ENCODE data around the gene GRAMD2A.

The GRAMD2A gene

DNA sequence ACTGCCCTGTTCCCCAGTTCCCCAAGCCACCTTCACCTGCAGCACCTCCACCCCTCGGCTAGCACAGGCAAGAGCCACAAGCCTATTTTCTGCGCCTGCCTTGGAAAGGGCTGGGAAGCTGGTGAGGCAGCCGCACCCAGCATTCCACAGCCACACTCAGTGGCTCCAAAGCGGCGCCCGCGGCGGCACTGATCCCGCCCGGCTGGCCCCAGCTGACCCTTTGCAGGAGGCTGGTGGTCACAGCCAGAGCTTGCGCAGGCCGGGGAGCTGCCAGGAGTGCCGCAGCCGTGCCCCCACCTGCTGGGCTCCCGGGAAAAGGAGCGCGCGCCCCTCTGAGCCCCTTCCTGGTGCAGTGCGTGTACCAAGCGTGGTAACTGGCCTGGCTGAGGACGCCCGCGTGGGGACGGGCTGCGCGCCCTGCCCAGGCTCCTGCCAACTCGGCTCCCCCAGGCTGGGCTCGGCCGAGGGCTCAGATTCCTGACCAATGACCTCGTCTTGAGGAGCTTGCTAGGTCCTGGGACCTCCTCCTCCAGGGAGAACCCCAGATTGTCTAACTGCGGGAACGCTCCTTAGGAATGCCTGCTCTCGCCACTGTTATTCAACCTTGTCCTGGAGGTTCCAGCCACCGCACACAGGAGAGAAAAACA is 13.3 kb downstream of the GRAMD2A start:
- H3K4me2 ChIP-seq (ENCODE audit: low read length) = no peak overlapping the region
- H3K27me3 ChIP-seq (ENCODE audit: insufficient read depth, low read length) = no peaks in the 10 kb centered on the region; the same call in 1 of the 2 replicates
- H3K79me2 ChIP-seq (ENCODE audit: insufficient read depth, low read length) = no peaks in the 10 kb centered on the region
- no peak overlapping the region for H3K9ac ChIP-seq (ENCODE audit: low read length)
- H3K9me2 ChIP-seq (ENCODE audit: low read depth, low read length) = no peaks in the 10 kb centered on the region
- H3K4me3 ChIP-seq (ENCODE audit: low read depth, low read length, poor library complexity, severe bottlenecking) = no peak overlapping the region
- no peaks in the 10 kb centered on the region for H3F3A ChIP-seq (ENCODE audit: insufficient read depth, low read length)
- H2AFZ ChIP-seq (ENCODE audit: low read length) = no peak overlapping the region
- no peaks in the 10 kb centered on the region for H3K4me1 ChIP-seq (ENCODE audit: insufficient read depth, low read length, severe bottlenecking)
- TF ChIP-seq, protein P1, sequence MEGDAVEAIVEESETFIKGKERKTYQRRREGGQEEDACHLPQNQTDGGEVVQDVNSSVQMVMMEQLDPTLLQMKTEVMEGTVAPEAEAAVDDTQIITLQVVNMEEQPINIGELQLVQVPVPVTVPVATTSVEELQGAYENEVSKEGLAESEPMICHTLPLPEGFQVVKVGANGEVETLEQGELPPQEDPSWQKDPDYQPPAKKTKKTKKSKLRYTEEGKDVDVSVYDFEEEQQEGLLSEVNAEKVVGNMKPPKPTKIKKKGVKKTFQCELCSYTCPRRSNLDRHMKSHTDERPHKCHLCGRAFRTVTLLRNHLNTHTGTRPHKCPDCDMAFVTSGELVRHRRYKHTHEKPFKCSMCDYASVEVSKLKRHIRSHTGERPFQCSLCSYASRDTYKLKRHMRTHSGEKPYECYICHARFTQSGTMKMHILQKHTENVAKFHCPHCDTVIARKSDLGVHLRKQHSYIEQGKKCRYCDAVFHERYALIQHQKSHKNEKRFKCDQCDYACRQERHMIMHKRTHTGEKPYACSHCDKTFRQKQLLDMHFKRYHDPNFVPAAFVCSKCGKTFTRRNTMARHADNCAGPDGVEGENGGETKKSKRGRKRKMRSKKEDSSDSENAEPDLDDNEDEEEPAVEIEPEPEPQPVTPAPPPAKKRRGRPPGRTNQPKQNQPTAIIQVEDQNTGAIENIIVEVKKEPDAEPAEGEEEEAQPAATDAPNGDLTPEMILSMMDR (IDR thresholded peaks at IDR 0.05; ENCODE audit: low read length) = no peak
- TF ChIP-seq EZH2 (IDR thresholded peaks at IDR 0.05; ENCODE audit: borderline replicate concordance, low read length) = no peak
- no peaks in the 10 kb centered on the region for H3K36me3 ChIP-seq (ENCODE audit: insufficient read depth, low read length)
- no peaks in the 10 kb centered on the region for H4K20me1 ChIP-seq (ENCODE audit: insufficient read depth, low read length)
- no peak overlapping the region for H3K27ac ChIP-seq (ENCODE audit: low read depth, low read length, poor library complexity, severe bottlenecking)
- H3K9me3 ChIP-seq (ENCODE audit: low read length) = no peaks in the 10 kb centered on the region

DNA sequence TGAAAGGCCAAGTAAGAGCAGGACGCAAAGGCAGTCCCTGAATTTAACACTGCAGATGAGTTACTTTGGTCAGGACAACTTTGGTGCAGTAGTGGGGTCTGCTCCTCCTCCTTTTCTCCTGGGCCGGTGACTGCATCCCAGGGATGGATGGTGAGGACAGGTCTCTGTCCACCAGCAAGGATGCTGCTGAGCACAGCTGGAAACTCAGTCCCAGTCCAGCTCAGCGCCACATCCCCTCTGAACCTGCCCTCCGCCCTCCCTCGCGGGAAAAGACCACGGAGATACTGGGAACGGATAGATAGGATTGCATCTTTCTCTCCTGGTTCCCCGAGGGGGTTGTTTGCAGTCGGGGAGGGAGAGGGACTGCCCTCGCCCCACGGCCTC is 13.8 kb downstream of the GRAMD2A start:
- H3K9ac ChIP-seq (ENCODE audit: low read length) = no peak overlapping the region
- H3K9me3 ChIP-seq (ENCODE audit: low read length) = no peaks in the 10 kb centered on the region
- H3F3A ChIP-seq (ENCODE audit: insufficient read depth, low read length) = no peaks in the 10 kb centered on the region
- no peaks in the 10 kb centered on the region for H4K20me1 ChIP-seq (ENCODE audit: insufficient read depth, low read length)
- H3K4me2 ChIP-seq (ENCODE audit: low read length) = no peak overlapping the region
- H3K36me3 ChIP-seq (ENCODE audit: insufficient read depth, low read length) = no peaks in the 10 kb centered on the region
- no peak overlapping the region for H3K4me3 ChIP-seq (ENCODE audit: low read depth, low read length, poor library complexity, severe bottlenecking)
- no peaks in the 10 kb centered on the region for H3K4me1 ChIP-seq (ENCODE audit: insufficient read depth, low read length, severe bottlenecking)
- no peak overlapping the region for H2AFZ ChIP-seq (ENCODE audit: low read length)
- TF ChIP-seq, protein P1 (IDR thresholded peaks at IDR 0.05; ENCODE audit: low read length) = no peak
- TF ChIP-seq EZH2 (IDR thresholded peaks at IDR 0.05; ENCODE audit: borderline replicate concordance, low read length) = no peak
- no peaks in the 10 kb centered on the region; the same call in 1 of the 2 replicates for H3K27me3 ChIP-seq (ENCODE audit: insufficient read depth, low read length)
- no peaks in the 10 kb centered on the region for H3K79me2 ChIP-seq (ENCODE audit: insufficient read depth, low read length)
- no peak overlapping the region for H3K27ac ChIP-seq (ENCODE audit: low read depth, low read length, poor library complexity, severe bottlenecking)
- no peaks in the 10 kb centered on the region for H3K9me2 ChIP-seq (ENCODE audit: low read depth, low read length)

DNA sequence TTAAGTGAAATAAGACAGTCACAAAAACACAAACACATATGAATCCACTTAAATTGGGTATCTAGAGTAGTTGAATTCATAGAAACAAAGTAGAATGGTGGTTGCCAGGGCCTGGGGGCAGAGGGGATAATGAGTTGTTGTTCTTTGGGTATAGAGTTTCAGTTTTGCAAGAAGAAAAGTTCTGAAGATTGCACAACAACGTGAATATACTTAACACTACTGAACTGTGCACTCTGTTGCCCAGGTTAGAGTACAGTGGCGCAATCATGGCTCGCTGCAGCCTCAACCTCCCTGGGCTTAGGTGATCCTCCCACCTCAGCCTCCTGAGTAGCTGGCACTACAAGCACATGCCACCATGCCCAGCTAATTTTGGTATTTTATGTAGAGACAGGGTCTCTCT is 14.9 kb downstream of the GRAMD2A start:
- Histone ChIP-seq H3K79me2 (ENCODE audit: insufficient read depth, low read length) (no peaks in the 10 kb centered on the region), H3K27me3 (ENCODE audit: insufficient read depth, low read length) (no peaks in the 10 kb centered on the region; the same call in 1 of the 2 replicates), H2AFZ (ENCODE audit: low read length) (no peak overlapping the region), H3K36me3 (ENCODE audit: insufficient read depth, low read length) (no peaks in the 10 kb centered on the region), H3K4me3 (ENCODE audit: low read depth, low read length, poor library complexity, severe bottlenecking) (no peak overlapping the region), H4K20me1 (ENCODE audit: insufficient read depth, low read length) (no peaks in the 10 kb centered on the region), H3K4me2 (ENCODE audit: low read length) (no peak overlapping the region), H3K9me2 (ENCODE audit: low read depth, low read length) (no peaks in the 10 kb centered on the region), H3K9me3 (ENCODE audit: low read length) (no peaks in the 10 kb centered on the region), H3K27ac (ENCODE audit: low read depth, low read length, poor library complexity, severe bottlenecking) (no peak overlapping the region), H3F3A (ENCODE audit: insufficient read depth, low read length) (no peaks in the 10 kb centered on the region), H3K9ac (ENCODE audit: low read length) (no peak overlapping the region), H3K4me1 (ENCODE audit: insufficient read depth, low read length, severe bottlenecking) (no peaks in the 10 kb centered on the region)
- TF ChIP-seq, protein P1 (IDR thresholded peaks at IDR 0.05; ENCODE audit: low read length) = no peak
- no peak for TF ChIP-seq EZH2 (IDR thresholded peaks at IDR 0.05; ENCODE audit: borderline replicate concordance, low read length)
